K562 (cell line): ENCODE results near the gene TARBP2. TPM values are rescaled to one million over a fixed set of nuclear protein-coding genes. Genes with fewer than 3 reads are reported as not detected.

ENCODE experiments used
- CREB1 ChIP-seq, 2 experiments: sonication (generic) in 1 of 2; formaldehyde crosslinking in 1 of 2; IDR thresholded peaks; 2 replicates each; pipeline versions ENCODE4 v1.6.1 to v1.8.0; 2012 to 2022; ENCODE audit warnings: inconsistent platforms in 1 of 2, mild to moderate bottlenecking in 1 of 2, missing genetic modification reagents in 1 of 2, moderate library complexity in 1 of 2
- DPF2 ChIP-seq: fragments of 450-650 bp; IDR thresholded peaks from 2 replicates; pipeline ENCODE4 v1.6.1; 2016
- HNRNPK ChIP-seq: fragments of 200-400 bp; formaldehyde crosslinking; IDR thresholded peaks from one replicate; pipeline ENCODE4 v1.6.1; 2018; ENCODE audit warnings: mild to moderate bottlenecking, low read depth, low read length; ENCODE audit not compliant: poor library complexity, severe bottlenecking
- NR1H2 ChIP-seq: sonication (generic); formaldehyde crosslinking; IDR thresholded peaks from 2 replicates; pipeline ENCODE4 v1.4.0; 2020; ENCODE audit warnings: mild to moderate bottlenecking, missing genetic modification reagents
- PCBP2 ChIP-seq: fragments of 200-400 bp; formaldehyde crosslinking; IDR thresholded peaks from 2 replicates; pipeline ENCODE4 v1.6.1; 2018; ENCODE audit warnings: low read length, low read depth, mild to moderate bottlenecking, moderate library complexity; ENCODE audit not compliant: poor library complexity, severe bottlenecking
- POLR2H ChIP-seq: IDR thresholded peaks from 2 replicates; pipeline ENCODE4 v1.6.1; 2016; ENCODE audit warnings: missing genetic modification characterization, low read depth, mild to moderate bottlenecking, control low read depth, missing compliant biosample characterization, moderate library complexity
- SIN3A ChIP-seq, 2 experiments: fragments of 150-350 bp in 1 of 2; IDR thresholded peaks; 2 replicates each; pipeline ENCODE4 v1.6.1; 2011 to 2016; ENCODE audit warnings: borderline replicate concordance in 2 of 2, low read depth in 2 of 2, low read length in 2 of 2, mild to moderate bottlenecking in 2 of 2, moderate library complexity in 2 of 2; ENCODE audit not compliant: control insufficient read depth in 1 of 2
- TCF7 ChIP-seq: sonication (generic); IDR thresholded peaks from 2 replicates; pipeline ENCODE4 v1.6.1; 2016; ENCODE audit warnings: antibody characterized with exemption, borderline replicate concordance
- TRIM24 ChIP-seq, 2 experiments: fragments of 450-650 bp; IDR thresholded peaks; 2 replicates each; pipeline ENCODE4 v1.6.1; 2016
- polyA plus RNA-seq, 8 experiments: library from polyadenylated mRNA; depleted of rRNA in 4 of 8; stranded (reverse) in 5 of 8; unstranded in 3 of 8; fragments of >200 nt; fragmentation: Nextera tagmentation in 2 of 8; fragmentation: Illumina TruSeq in 1 of 8; extraction: Ambion mirVana in 2 of 8; extraction: Trizol in 1 of 8; gene quantifications; 2 replicates each; pipeline versions ENCODE4 v1.2.1 to v1.2.3, GENCODE V29; 2011 to 2014; ENCODE audit warnings: inconsistent platforms in 1 of 8, missing spikeins in 1 of 8
- total RNA-seq, 7 experiments: library from RNA; depleted of rRNA in 6 of 7; stranded (reverse); fragments of >200 nt in 6 of 7; fragmentation: Illumina TruSeq in 2 of 7; extraction: Trizol in 2 of 7; gene quantifications; 2 replicates each; pipeline versions ENCODE4 v1.2.1 to v1.2.3, GENCODE V29; 2011 to 2021; ENCODE audit warnings: low replicate concordance in 1 of 7
- TF ChIP-seq, protein P1 (sequence below): sonication (generic); formaldehyde crosslinking; IDR thresholded peaks from 2 replicates; pipeline ENCODE4 v1.8.1; 2023; ENCODE audit warnings: mild to moderate bottlenecking, missing genetic modification reagents
- TF ChIP-seq, protein P2 (sequence below): sonication (generic); formaldehyde crosslinking; IDR thresholded peaks from 2 replicates; pipeline ENCODE4 v1.8.1; 2023; ENCODE audit warnings: mild to moderate bottlenecking, missing genetic modification reagents
- TF ChIP-seq, protein P3 (sequence below): sonication (generic); formaldehyde crosslinking; IDR thresholded peaks from 2 replicates; pipeline ENCODE4 v1.8.0; 2023; ENCODE audit warnings: mild to moderate bottlenecking, missing genetic modification reagents
- TF ChIP-seq, protein P4 (sequence below): IDR thresholded peaks from 2 replicates; pipeline ENCODE4 v1.6.1; 2014; ENCODE audit warnings: antibody characterized with exemption

TARBP2 gene
- total and polyA plus RNA-seq, 9 of the 15 experiments (the other 6 are each of a cell fraction or from before 2014, with no cell fraction given), result 5.6 to 69.0 (median 44.6) TPM

DNA sequence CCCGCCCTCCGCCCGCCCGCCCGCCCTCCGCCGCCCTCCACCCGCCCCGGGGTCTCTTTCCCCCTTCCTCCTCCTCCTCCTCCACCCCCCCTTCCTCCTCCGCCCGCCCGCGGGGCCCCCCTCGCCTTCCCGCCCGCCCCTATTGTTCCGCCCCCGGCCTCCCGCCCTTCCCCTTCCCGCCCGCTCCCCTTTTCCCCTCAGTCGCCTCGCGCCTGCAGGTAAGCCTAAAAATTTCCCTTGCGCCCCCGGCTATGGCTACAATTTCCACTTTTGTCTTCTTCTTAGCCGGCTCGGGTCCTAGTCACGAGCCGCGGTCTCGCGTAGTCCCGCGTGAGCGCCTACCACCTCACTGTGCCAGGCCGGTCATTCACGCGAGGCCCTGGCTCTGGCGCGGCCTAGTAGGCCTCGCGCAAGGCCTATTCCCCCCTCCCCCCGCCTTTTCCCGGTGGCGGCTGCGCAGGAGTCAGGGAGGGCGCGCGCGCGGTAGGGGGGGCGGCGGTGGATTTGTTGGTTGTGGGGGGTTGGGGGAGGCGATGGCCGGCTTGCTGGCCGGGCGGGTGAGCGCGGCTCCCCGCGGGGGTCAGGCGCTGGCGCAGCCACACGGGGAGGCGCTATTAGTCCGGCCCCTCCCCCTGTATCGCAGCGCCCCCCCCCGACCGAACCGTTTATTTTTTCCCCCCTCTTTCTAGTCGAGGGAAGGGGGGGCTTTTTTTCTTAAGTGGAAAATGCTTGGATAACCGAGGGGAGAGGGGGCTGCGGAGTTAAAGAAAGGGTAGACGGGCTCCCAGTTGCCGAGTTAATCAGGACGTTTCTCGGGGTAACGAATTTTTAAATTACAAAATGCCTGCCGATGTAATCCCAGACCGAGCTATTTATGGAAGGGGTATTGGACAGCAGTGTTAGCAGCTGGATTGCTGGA is 48.7 kb upstream of the TARBP2 start (continued):
- TF ChIP-seq SIN3A (IDR thresholded peaks at IDR 0.05; ENCODE audit: borderline replicate concordance in 2 of 2, control insufficient read depth in 1 of 2, low read depth in 2 of 2, low read length in 2 of 2) (peak in 1 of 2 experiments; percentile 21; a peak in 1 of 4 replicates), CREB1 (IDR thresholded peaks at IDR 0.05) (peak; percentile 53; the same call in 1 of the 2 replicates), CREB1 (CRISPR knock-in tag; IDR thresholded peaks at IDR 0.05) (peak; percentile 26; the same call in 1 of the 2 replicates), HNRNPK (peak; percentile 85), POLR2H (tag) (peak; percentile 38; the same call in 1 of the 2 replicates), TCF7 (no peak), DPF2 (peak; percentile 9; the same call in 1 of the 2 replicates), PCBP2 (peak; percentile 93), TRIM24 (IDR thresholded peaks at IDR 0.05) (peak in 1 of 2 experiments; percentile 47; a peak in 2 of 4 replicates), NR1H2 (peak; percentile 86; the same call in 1 of the 2 replicates)
- TF ChIP-seq, protein P1, sequence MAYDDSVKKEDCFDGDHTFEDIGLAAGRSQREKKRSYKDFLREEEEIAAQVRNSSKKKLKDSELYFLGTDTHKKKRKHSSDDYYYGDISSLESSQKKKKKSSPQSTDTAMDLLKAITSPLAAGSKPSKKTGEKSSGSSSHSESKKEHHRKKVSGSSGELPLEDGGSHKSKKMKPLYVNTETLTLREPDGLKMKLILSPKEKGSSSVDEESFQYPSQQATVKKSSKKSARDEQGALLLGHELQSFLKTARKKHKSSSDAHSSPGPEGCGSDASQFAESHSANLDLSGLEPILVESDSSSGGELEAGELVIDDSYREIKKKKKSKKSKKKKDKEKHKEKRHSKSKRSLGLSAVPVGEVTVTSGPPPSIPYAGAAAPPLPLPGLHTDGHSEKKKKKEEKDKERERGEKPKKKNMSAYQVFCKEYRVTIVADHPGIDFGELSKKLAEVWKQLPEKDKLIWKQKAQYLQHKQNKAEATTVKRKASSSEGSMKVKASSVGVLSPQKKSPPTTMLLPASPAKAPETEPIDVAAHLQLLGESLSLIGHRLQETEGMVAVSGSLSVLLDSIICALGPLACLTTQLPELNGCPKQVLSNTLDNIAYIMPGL, result peak; percentile 99
- TF ChIP-seq, protein P2, sequence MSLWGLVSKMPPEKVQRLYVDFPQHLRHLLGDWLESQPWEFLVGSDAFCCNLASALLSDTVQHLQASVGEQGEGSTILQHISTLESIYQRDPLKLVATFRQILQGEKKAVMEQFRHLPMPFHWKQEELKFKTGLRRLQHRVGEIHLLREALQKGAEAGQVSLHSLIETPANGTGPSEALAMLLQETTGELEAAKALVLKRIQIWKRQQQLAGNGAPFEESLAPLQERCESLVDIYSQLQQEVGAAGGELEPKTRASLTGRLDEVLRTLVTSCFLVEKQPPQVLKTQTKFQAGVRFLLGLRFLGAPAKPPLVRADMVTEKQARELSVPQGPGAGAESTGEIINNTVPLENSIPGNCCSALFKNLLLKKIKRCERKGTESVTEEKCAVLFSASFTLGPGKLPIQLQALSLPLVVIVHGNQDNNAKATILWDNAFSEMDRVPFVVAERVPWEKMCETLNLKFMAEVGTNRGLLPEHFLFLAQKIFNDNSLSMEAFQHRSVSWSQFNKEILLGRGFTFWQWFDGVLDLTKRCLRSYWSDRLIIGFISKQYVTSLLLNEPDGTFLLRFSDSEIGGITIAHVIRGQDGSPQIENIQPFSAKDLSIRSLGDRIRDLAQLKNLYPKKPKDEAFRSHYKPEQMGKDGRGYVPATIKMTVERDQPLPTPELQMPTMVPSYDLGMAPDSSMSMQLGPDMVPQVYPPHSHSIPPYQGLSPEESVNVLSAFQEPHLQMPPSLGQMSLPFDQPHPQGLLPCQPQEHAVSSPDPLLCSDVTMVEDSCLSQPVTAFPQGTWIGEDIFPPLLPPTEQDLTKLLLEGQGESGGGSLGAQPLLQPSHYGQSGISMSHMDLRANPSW, result no peak
- TF ChIP-seq, protein P3, sequence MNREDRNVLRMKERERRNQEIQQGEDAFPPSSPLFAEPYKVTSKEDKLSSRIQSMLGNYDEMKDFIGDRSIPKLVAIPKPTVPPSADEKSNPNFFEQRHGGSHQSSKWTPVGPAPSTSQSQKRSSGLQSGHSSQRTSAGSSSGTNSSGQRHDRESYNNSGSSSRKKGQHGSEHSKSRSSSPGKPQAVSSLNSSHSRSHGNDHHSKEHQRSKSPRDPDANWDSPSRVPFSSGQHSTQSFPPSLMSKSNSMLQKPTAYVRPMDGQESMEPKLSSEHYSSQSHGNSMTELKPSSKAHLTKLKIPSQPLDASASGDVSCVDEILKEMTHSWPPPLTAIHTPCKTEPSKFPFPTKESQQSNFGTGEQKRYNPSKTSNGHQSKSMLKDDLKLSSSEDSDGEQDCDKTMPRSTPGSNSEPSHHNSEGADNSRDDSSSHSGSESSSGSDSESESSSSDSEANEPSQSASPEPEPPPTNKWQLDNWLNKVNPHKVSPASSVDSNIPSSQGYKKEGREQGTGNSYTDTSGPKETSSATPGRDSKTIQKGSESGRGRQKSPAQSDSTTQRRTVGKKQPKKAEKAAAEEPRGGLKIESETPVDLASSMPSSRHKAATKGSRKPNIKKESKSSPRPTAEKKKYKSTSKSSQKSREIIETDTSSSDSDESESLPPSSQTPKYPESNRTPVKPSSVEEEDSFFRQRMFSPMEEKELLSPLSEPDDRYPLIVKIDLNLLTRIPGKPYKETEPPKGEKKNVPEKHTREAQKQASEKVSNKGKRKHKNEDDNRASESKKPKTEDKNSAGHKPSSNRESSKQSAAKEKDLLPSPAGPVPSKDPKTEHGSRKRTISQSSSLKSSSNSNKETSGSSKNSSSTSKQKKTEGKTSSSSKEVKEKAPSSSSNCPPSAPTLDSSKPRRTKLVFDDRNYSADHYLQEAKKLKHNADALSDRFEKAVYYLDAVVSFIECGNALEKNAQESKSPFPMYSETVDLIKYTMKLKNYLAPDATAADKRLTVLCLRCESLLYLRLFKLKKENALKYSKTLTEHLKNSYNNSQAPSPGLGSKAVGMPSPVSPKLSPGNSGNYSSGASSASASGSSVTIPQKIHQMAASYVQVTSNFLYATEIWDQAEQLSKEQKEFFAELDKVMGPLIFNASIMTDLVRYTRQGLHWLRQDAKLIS, result peak; percentile 95
- TF ChIP-seq, protein P4, sequence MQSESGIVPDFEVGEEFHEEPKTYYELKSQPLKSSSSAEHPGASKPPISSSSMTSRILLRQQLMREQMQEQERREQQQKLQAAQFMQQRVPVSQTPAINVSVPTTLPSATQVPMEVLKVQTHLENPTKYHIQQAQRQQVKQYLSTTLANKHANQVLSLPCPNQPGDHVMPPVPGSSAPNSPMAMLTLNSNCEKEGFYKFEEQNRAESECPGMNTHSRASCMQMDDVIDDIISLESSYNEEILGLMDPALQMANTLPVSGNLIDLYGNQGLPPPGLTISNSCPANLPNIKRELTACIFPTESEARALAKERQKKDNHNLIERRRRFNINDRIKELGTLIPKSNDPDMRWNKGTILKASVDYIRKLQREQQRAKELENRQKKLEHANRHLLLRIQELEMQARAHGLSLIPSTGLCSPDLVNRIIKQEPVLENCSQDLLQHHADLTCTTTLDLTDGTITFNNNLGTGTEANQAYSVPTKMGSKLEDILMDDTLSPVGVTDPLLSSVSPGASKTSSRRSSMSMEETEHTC, result 0 out of 2 replicates have a peak, but pooled peaks have one; percentile 12
